HepG2 (cell line): Measurements from ENCODE around the gene CACTIN. TPM values are rescaled to one million over a fixed set of nuclear protein-coding genes. Genes with fewer than 3 reads are reported as not detected.

Source experiments
- ATAC-seq: fragments of 200-7000 bp; cut with Tn5 transposase; 3 replicates; pipeline ENCODE4 v1.9.1; 2020; ENCODE audit warnings: mild to moderate bottlenecking, moderate library complexity
- BruUV-seq: library from RNA; stranded (reverse); fragments of 400-500 nt; replicated peaks from 2 replicates; lab custom pipeline; 2021; lab: Mats Ljungman, UMichigan
- CTCF ChIA-PET: fragments of 300-600 bp; formaldehyde crosslinking; extraction: SDS; loops from one replicate; lab custom pipeline; 2021; ENCODE audit warnings: low total read pairs, inconsistent platforms, low intra/inter-chr PET ratio; lab: Yijun Ruan, JAX
- POLR2A ChIA-PET: fragments of 350-600 bp; sonication (Branson Sonifier 250); formaldehyde crosslinking; loops from one replicate; lab custom pipeline; 2020; ENCODE audit warnings: antibody characterized with exemption, inconsistent platforms; lab: Yijun Ruan, JAX
- DNase-seq: peaks from one replicate; pipeline ENCODE4 v3.0.0-alpha.2; 2015; ENCODE audit warnings: low spot score
- FAIRE-seq: peaks from 3 replicates; lab custom pipeline; 2011; peaks lifted over from hg19 to GRCh38; lab: Jason Lieb, UNC
- H2AFZ ChIP-seq: one replicate; pipeline ENCODE4 v1.6.1; 2011; ENCODE audit warnings: low read length, inconsistent platforms
- H3K27ac ChIP-seq: fragments of 300-600 bp; 3 replicates; pipeline ENCODE4 v1.8.0; 2011; ENCODE audit warnings: mixed run types, mild to moderate bottlenecking, mixed read lengths, low read length, inconsistent platforms; ENCODE audit not compliant: insufficient read depth; ENCODE audit errors: extremely low read length
- H3K27me3 ChIP-seq, 2 experiments: fragments of 200-600 bp in 1 of 2; 2 replicates in 1 of 2; 3 replicates in 1 of 2; pipeline versions ENCODE4 v1.6.0 to v1.8.0; 2011; ENCODE audit warnings: low read length in 2 of 2, mild to moderate bottlenecking in 2 of 2, moderate library complexity in 2 of 2, inconsistent platforms in 1 of 2; ENCODE audit not compliant: insufficient read depth in 2 of 2, control insufficient read depth in 1 of 2
- H3K36me3 ChIP-seq, 2 experiments: fragments of 200-600 bp in 1 of 2; replicated peaks in 1 of 2; 2 replicates in 1 of 2; 3 replicates in 1 of 2; pipeline versions ENCODE4 v1.5.1 to v1.8.0; 2011; ENCODE audit warnings: low read length in 2 of 2, inconsistent platforms in 1 of 2; ENCODE audit not compliant: insufficient read depth in 2 of 2, control insufficient read depth in 1 of 2
- H3K4me1 ChIP-seq: 2 replicates; pipeline ENCODE4 v1.5.1; 2012; ENCODE audit warnings: low read length, inconsistent platforms; ENCODE audit not compliant: insufficient read depth
- H3K4me2 ChIP-seq: 2 replicates; pipeline ENCODE4 v1.6.0; 2011; ENCODE audit warnings: low read depth, low read length, inconsistent platforms
- H3K4me3 ChIP-seq, 3 experiments: fragments of 200-600 bp in 1 of 3; sonication (generic), shearing (Covaris generic) in 1 of 3; replicated peaks in 1 of 3; 2 replicates each; pipeline ENCODE4 v1.5.1; 2011 to 2016; ENCODE audit warnings: low read length in 3 of 3, inconsistent platforms in 2 of 3, low read depth in 2 of 3, mild to moderate bottlenecking in 2 of 3, control low read depth in 1 of 3, mixed read lengths in 1 of 3; ENCODE audit not compliant: insufficient read depth in 1 of 3
- H3K79me2 ChIP-seq: one replicate; pipeline ENCODE4 v1.6.1; 2011; ENCODE audit warnings: low read length, inconsistent platforms; ENCODE audit not compliant: insufficient read depth
- H3K9ac ChIP-seq: 2 replicates; pipeline ENCODE4 v1.6.0; 2011; ENCODE audit warnings: mild to moderate bottlenecking, low read depth, low read length, inconsistent platforms; ENCODE audit not compliant: insufficient read depth
- H3K9me3 ChIP-seq: 2 replicates; pipeline ENCODE4 v1.5.1; 2012; ENCODE audit warnings: mild to moderate bottlenecking, low read length
- H4K20me1 ChIP-seq: 2 replicates; pipeline ENCODE4 v1.6.0; 2011; ENCODE audit warnings: inconsistent platforms, mild to moderate bottlenecking, low read length, moderate library complexity; ENCODE audit not compliant: insufficient read depth
- AGO2 ChIP-seq: fragments of 200-400 bp; formaldehyde crosslinking; optimal IDR thresholded peaks from 2 replicates; pipeline ENCODE3; 2017; ENCODE audit warnings: mild to moderate bottlenecking, low read depth, low read length, moderate library complexity
- RBFOX2 ChIP-seq: fragments of 200-400 bp; formaldehyde crosslinking; IDR thresholded peaks from 2 replicates; pipeline ENCODE4 v1.6.1; 2017; ENCODE audit warnings: low read depth, mild to moderate bottlenecking, low read length
- THAP7 ChIP-seq: sonication (generic); formaldehyde crosslinking; IDR thresholded peaks from 2 replicates; pipeline ENCODE4 v1.8.1; 2023; ENCODE audit warnings: mild to moderate bottlenecking, missing genetic modification reagents
- ZNF160 ChIP-seq: sonication (generic); formaldehyde crosslinking; IDR thresholded peaks from 2 replicates; pipeline ENCODE4 v1.8.0; 2022; ENCODE audit warnings: mild to moderate bottlenecking, inconsistent platforms, missing genetic modification reagents
- ZNF276 ChIP-seq: sonication (generic); formaldehyde crosslinking; IDR thresholded peaks from 2 replicates; pipeline ENCODE4 v1.4.0; 2020; ENCODE audit warnings: mild to moderate bottlenecking, low read depth, missing genetic modification reagents
- ZNF333 ChIP-seq: sonication (generic); formaldehyde crosslinking; IDR thresholded peaks from 2 replicates; pipeline ENCODE4 v1.4.0; 2020; ENCODE audit warnings: mild to moderate bottlenecking, missing genetic modification reagents, borderline replicate concordance
- ZUFSP ChIP-seq: sonication (generic); formaldehyde crosslinking; IDR thresholded peaks from 2 replicates; pipeline ENCODE4 v1.9.0; 2021; ENCODE audit warnings: missing genetic modification reagents, mild to moderate bottlenecking, borderline replicate concordance
- WGBS: methylation state at CpG from one replicate; pipeline ENCODE4 v1.1.6; 2017; ENCODE audit warnings: low lambda C conversion rate; 5-methylcytosine and 5-hydroxymethylcytosine counted together
- in situ Hi-C: cut with HindIII; loops from 2 replicates; pipeline ENCODE4 v1.10.0; 2017; ENCODE audit warnings: low pct_unique_long_range_greater_than_20kb; ENCODE audit not compliant: extremely low pct_ligation_motif_present
- intact Hi-C: fragments of 100-400 bp; cut with micrococcal nuclease; formaldehyde crosslinking; loops from one replicate; pipeline ENCODE4 v1.10.0; 2022; ENCODE audit not compliant: unreplicated experiment
- polyA plus RNA-seq, 8 experiments: library from polyadenylated mRNA; depleted of rRNA in 3 of 8; stranded (reverse) in 7 of 8; unstranded in 1 of 8; fragments of >200 nt; fragmentation: Illumina TruSeq in 4 of 8; extraction: Trizol in 4 of 8; gene quantifications; 2 replicates each; pipeline versions ENCODE4 v1.2.1 to v1.2.3, GENCODE V29; 2011 to 2016; ENCODE audit warnings: low read depth in 4 of 8, missing spikeins in 1 of 8, mixed read lengths in 1 of 8; ENCODE audit not compliant: insufficient read depth in 1 of 8
- total RNA-seq, 5 experiments: library from RNA; depleted of rRNA; stranded (reverse); fragments of >200 nt; fragmentation: Illumina TruSeq; extraction: Trizol; gene quantifications; 2 replicates each; pipeline ENCODE4 v1.2.3, GENCODE V29; 2016; ENCODE audit warnings: low read depth in 1 of 5

The CACTIN gene
- total and polyA plus RNA-seq, 2 of the 13 experiments (the other 11 are each of a cell fraction or from before 2014, with no cell fraction given): 10.0 to 16.6 TPM

- H4K20me1 ChIP-seq: peaks cover 4% of the 10 kb centered on the region
- H2AFZ ChIP-seq: no peak overlapping the region
- DNase-seq (no peak), FAIRE-seq (no peak), ATAC-seq (no peak)
- in situ Hi-C loops: no loop called here
- no TSS peak for BruUV-seq
- no peak overlapping the region for H3K4me3 ChIP-seq
- H3K9ac ChIP-seq: no peak overlapping the region
- intact Hi-C loops: no loop called here
- no peaks in the 10 kb centered on the region for H3K27me3 ChIP-seq
- CTCF ChIA-PET: no interaction called here
- H3K4me2 ChIP-seq: no peak overlapping the region
- POLR2A ChIA-PET: no interaction called here
- H3K4me1 ChIP-seq: peaks cover 14% of the 10 kb centered on the region; the same call in 1 of the 2 replicates
- no peak overlapping the region for H3K27ac ChIP-seq
- H3K79me2 ChIP-seq: peaks cover 2% of the 10 kb centered on the region
- TF ChIP-seq RBFOX2 (0 out of 2 replicates have a peak, but pooled peaks have one; percentile 37), ZNF160 (CRISPR knock-in tag) (no peak)
- 99% methylated on average over 39 of the region's 60 CpGs for WGBS
- H3K36me3 ChIP-seq: no peaks in the 10 kb centered on the region; a peak in 1 of 5 replicates
- no peaks in the 10 kb centered on the region for H3K9me3 ChIP-seq
These were observed 48.8 kb downstream of the CACTIN start for GRCh38 chr19:3577723-3578344.

GRCh38 chr19:3576696-3577443 lies 49.7 kb downstream of the CACTIN start:
- CTCF ChIA-PET: no interaction called here

More at GRCh38 chr19:3576696-3577443, 49.7 kb downstream of the CACTIN start:
- TF ChIP-seq ZNF333 (CRISPR knock-in tag) (no peak), ZUFSP (CRISPR knock-in tag) (no peak), RBFOX2 (0 out of 2 replicates have a peak, but pooled peaks have one; percentile 46), ZNF276 (CRISPR knock-in tag) (no peak), AGO2 (peak; percentile 29), THAP7 (no peak)
- H3K9ac ChIP-seq: no peak overlapping the region
- DNase-seq: no peak
- H3K4me3 ChIP-seq: no peak overlapping the region
- no peak overlapping the region for H2AFZ ChIP-seq
- no peak for ATAC-seq
- no peaks in the 10 kb centered on the region for H3K9me3 ChIP-seq
- peaks cover 20% of the 10 kb centered on the region for H3K4me1 ChIP-seq
- H3K79me2 ChIP-seq: peaks cover 2% of the 10 kb centered on the region
- in situ Hi-C loops (no loop called here), intact Hi-C loops (no loop called here)
- 97% methylated on average over 74 of the region's 78 CpGs for WGBS
- no peaks in the 10 kb centered on the region; a peak in 1 of 5 replicates for H3K36me3 ChIP-seq
- no peak overlapping the region for H3K4me2 ChIP-seq
- no TSS peak for BruUV-seq
- POLR2A ChIA-PET: no interaction called here
- no peaks in the 10 kb centered on the region for H3K27me3 ChIP-seq
- H4K20me1 ChIP-seq: peaks cover 4% of the 10 kb centered on the region
- FAIRE-seq: no peak
- no peak overlapping the region for H3K27ac ChIP-seq
